ENCODE data around the gene UBE2L3.
"Not testable (repeated sequence)": the region's sequence is repeated elsewhere in the genome, so short reads cannot be mapped to it uniquely, and the experiment has no call there.

The UBE2L3 gene

DNA sequence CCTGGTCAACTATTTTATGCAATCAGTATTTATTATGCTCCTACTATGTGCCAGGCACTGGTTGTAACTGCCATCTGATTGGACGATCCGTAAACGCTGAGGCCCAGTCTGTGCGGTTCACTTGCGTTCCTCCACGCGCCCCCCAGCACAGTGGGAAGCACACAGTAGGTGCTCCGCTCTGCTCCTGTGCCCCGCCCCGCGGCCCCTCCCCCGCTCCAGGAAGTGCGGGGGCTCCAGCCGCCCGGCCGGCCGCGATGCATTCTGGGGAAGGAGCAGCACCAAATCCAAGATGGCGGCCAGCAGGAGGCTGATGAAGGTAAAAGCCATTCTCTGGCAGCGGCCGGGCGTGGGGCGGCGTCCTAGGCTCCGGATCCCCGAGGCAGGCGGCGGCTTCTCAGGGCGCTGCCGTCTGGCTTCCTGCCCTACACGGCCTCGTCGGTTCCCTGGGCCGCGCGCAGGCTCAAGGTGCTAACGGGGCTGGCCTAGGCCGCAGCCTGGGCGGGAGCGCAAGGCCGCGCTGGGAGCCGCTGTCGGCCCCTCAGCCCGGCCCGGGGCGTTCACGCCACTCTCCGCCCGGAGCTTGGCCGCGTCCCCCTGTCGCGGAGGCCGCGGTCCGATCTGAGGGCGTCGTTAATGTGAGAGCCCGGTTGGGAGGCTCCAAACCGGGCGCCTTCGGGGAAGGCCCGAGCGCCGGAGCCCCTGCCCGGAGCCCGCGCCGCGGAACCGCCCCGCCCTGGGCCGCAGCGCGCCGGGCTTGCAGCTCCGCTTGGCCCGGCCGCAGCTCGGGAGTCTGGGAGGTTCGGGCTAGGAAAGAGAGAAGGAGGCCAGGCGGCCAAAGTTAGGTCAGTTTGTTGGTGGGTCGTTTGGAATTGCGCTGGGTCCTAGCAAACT lies at the start of gene UBE2L3:
Gene UBE2L3, plus strand, starts transcription at position 259 of the 891 bp plus-strand sequence. Its CDS starts 31 bp downstream, at position 290.
- DNase-seq (ENCODE audit: low read depth) = peak; percentile 70

DNA sequence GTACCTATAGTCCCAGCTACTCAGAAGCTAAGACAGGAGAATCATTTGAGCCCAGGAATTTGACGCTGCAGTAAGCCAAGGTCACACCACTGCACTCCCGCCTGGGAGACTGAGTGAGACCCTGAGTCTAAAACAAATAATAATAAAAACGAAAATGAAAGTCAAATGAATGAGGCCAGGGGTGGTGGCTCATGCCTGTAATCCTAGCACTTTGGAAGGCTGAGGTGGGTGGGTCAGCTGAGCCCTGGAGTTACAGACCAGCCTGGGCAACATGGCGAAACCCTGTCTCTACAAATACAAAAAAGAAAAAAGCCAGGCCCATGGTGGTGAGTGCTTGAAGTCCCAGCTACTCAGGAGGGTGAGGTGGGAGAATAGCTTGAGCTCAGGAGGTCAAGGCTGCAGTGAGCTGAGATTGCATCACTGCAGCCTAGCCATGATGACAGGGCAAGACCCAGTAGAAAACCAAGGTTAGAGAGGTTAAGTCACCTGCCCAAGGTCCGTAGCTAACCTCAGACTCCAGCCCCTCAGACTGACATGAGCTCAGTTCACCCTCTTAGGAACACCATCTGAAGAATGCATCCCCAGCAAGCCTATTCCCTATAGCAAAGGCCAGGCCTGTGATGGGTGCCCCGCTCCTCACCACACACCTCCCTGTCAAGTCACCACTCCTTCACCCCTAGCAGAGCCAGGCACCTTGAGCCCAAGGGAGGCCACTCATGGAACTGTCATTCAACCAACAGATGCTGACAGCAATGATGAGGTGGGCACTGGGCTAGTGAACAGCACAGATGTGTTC lies 40.6 kb upstream of the UBE2L3 start:
- DNase-seq (ENCODE audit: low read depth) = not testable (repeated sequence)

DNA sequence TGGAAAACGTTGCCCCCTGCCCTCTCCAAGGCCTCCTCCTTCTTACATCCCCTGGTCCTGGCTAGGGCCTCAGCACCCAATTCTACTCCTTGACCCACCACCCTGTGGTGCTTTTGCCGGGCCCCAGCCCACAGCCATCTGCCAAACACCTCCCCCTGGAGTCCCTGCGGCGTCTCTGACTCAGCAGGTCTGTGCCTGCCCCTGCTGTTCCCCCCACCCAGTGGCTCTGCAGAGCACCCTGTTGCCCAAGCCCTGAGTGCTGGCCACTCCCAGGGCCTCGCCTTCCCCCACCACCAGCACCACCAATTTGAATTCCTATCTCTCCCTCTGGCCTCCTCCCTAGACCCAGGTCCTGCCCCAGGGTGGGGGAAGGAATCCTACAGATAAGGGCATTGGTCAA lies 36.0 kb upstream of the UBE2L3 start:
- DNase-seq (ENCODE audit: low read depth) = not testable (repeated sequence)

GRCh38 chr22:21532863-21533648 lies 34.5 kb upstream of the UBE2L3 start:
- DNase-seq (ENCODE audit: low read depth) = not testable (repeated sequence)

- DNase-seq (ENCODE audit: low read depth) = not testable (repeated sequence)
These were observed 27.7 kb upstream of the UBE2L3 start for GRCh38 chr22:21539862-21540261.

- DNase-seq (ENCODE audit: low read depth) = not testable (repeated sequence)
These were observed 22.8 kb upstream of the UBE2L3 start for GRCh38 chr22:21544432-21545322.

GRCh38 chr22:21549558-21549957 lies 18.0 kb upstream of the UBE2L3 start:
- DNase-seq (ENCODE audit: low read depth) = not testable (repeated sequence)

DNA sequence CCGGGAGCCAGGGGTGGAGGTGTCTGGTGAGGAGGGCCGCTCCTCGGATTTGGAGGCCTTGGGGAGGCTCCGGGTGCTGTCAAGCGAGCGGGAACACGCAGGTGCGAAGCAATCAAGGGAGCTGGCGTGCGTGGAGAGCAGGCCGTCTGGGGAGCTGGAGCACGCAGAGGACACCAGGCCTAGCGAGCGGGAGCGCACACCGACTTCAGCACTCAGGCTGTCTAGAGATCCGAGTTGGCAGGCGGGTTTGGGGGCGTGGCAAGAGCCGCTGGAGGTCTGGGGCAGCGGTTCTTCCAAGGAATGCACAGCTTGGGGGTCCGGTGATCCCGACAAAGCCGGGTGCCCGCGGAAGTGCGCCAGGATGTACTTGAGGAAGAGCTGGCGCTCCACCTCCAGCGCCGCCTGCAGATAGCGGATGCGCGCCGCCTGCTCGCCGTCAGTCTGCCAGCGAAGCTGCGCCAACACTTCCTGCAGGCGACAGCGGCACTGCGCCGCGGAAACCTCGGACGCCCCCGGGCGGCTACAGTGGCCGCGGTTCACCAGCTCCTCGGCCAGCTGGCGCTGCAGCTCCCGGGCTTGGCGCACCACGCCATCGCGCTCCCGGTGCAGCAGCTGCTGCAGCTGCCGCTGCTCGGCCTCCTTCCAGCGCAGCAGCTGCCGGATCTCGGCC lies 17.4 kb upstream of the UBE2L3 start:
- not testable (repeated sequence) for DNase-seq (ENCODE audit: low read depth)

GRCh38 chr22:21550678-21551047 lies 16.9 kb upstream of the UBE2L3 start:
- not testable (repeated sequence) for DNase-seq (ENCODE audit: low read depth)

DNA sequence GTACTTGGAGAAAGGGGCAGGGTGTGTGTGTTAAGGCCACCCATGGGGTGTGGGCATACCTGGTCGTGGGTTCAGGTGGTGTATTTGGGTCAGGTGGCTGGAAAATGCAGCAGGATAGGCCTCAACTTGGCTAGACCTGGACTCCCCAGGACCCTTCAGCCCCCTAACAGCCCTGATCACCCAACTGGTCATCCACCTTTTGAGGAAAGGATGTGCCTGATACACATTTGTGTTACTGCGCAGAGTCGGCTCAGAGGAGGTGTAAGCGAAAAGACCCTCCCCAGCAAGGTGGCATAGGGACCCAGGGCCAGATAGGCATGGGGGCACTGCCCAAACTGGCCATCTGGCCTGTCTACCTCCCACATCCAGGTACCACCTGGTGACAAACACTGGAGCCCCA lies 16.2 kb upstream of the UBE2L3 start, which contains the start of gene RIMBP3C:
Gene RIMBP3C, minus strand, starts transcription at position 101 of the 400 bp plus-strand sequence. CDS start 485 bp downstream, outside the sequence.
- not testable (repeated sequence) for DNase-seq (ENCODE audit: low read depth)

DNA sequence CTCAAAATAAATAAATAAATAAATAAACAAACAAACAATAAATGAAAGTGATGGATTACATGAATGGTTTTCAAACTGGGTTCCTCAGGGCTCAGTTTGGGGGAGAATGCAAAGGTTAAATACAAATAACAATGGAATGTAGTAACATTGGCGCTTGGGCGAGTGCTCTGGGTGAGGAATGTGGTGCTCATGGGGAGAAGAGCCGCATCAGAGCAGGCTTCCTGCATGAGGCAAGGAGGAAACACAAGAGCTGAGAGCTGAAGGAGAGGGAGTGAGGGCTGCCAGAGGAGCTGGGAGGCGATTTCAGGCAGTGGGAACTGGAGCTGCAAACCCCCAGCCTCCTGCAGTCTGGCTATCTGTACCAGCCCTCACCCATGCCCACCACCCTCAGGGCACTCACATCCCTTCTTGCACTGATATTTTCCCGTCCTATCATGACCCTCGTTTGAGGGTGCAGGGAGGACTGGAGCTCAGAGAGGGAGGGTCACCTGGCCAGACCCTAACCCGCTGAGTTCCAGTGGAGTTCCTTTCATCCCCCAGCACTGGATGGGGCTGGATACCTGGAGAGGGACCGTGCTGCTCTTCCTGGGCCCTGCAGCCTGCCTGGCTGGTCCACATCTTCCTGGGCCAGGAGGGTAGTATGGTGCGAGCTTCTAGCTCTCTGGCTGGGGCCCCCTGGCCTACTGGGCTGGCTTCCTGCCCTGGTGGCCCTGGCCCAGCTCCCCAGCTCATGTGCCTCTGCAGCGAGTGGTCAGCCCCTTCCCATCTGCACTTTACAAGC lies 8.0 kb upstream of the UBE2L3 start:
- DNase-seq (ENCODE audit: low read depth) = not testable (repeated sequence)

DNA sequence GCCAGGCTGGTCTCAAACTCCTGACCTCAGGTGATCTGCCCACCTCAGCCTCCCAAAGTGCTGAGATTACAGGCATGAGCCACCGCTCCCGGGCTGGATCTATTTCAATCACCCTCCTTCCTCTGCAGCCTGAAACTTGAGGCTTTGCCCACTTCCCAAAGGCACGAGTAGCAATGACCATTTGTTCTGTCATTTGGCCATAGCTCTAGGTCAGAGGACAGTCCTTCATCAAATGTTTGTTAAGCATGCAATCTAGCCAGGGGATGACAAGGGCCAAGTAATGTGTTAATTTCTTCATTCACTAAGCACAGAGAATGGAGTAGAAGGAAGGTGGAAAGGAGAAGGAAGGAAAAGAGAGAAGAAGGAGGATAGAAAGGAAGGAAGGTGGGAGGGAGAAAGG lies 6.9 kb upstream of the UBE2L3 start:
- not testable (repeated sequence) for DNase-seq (ENCODE audit: low read depth)

- no peak for DNase-seq (ENCODE audit: low read depth)
These were observed 3.6 kb upstream of the UBE2L3 start for GRCh38 chr22:21563912-21564311.

DNA sequence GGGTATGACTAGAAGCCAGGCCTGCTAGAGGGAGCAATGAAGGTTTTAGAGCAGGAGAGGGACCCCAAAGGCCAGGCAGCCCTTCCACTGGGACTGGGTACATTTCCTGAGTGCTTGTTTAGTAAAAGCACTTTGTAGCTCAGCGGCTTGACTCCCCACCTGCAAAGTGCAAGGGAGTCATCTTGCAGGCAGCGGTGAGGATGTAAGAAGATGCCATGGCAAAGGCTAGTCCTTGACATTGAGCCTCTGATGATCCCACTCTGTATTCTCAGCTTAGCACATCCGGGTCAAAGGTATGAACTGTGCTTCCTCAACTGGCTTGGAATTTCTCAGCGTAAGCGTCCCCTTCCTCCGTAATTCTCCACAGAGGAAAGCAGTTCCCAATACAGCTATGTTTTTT lies 3.1 kb upstream of the UBE2L3 start:
- no peak for DNase-seq (ENCODE audit: low read depth)

GRCh38 chr22:21568347-21569075 lies 997 bp downstream of the UBE2L3 start:
- no peak for DNase-seq (ENCODE audit: low read depth)

DNA sequence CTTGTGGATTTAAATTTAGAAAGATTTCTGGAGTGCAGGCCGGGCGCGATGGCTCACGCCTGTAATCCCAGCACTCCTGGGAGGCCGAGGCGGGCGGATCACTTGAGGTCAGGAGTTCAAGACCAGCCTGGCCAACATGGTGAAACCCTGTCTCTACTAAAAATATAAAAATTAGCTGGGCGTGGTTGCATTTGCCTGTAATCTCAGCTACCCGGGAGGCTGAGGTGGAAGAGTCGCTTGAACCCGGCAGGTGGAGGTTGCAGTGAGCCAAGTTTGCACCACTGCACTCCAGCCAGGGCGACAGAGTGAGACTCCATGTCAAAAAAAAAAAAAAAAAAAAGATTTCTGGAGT lies 1.5 kb downstream of the UBE2L3 start:
- DNase-seq (ENCODE audit: low read depth) = not testable (repeated sequence)

GRCh38 chr22:21569459-21570170 lies 2.1 kb downstream of the UBE2L3 start:
- DNase-seq (ENCODE audit: low read depth) = no peak

GRCh38 chr22:21570398-21570797 lies 2.9 kb downstream of the UBE2L3 start:
- DNase-seq (ENCODE audit: low read depth) = no peak
